RWPE1 (cell line): ENCODE data around the gene VEPH1.
"Not testable (repeated sequence)": the region's sequence is repeated elsewhere in the genome, so short reads cannot be mapped to it uniquely, and the experiment has no call there.

Source experiments
- CTCF ChIA-PET: fragments of 350-600 bp; sonication (Branson Sonifier 250); formaldehyde crosslinking; extraction: SDS; loops from one replicate; lab custom pipeline; 2021; lab: Yijun Ruan, JAX
- POLR2A ChIA-PET: fragments of 400-600 bp; formaldehyde crosslinking; extraction: SDS; loops from one replicate; lab custom pipeline; 2020; ENCODE audit warnings: antibody characterized with exemption; ENCODE audit not compliant: low non-redundant PET; lab: Yijun Ruan, JAX
- DNase-seq: peaks from one replicate; pipeline ENCODE4 v3.0.0; 2012; ENCODE audit warnings: low spot score
- H3K27ac ChIP-seq: fragments of 450-650 bp; 2 replicates; pipeline ENCODE4 v1.5.1; 2017
- CTCF ChIP-seq: fragments of 450-650 bp; conservative IDR thresholded peaks from 2 replicates; pipeline ENCODE4 v1.5.1; 2017; ENCODE audit warnings: low read depth, mild to moderate bottlenecking

Gene VEPH1

DNA sequence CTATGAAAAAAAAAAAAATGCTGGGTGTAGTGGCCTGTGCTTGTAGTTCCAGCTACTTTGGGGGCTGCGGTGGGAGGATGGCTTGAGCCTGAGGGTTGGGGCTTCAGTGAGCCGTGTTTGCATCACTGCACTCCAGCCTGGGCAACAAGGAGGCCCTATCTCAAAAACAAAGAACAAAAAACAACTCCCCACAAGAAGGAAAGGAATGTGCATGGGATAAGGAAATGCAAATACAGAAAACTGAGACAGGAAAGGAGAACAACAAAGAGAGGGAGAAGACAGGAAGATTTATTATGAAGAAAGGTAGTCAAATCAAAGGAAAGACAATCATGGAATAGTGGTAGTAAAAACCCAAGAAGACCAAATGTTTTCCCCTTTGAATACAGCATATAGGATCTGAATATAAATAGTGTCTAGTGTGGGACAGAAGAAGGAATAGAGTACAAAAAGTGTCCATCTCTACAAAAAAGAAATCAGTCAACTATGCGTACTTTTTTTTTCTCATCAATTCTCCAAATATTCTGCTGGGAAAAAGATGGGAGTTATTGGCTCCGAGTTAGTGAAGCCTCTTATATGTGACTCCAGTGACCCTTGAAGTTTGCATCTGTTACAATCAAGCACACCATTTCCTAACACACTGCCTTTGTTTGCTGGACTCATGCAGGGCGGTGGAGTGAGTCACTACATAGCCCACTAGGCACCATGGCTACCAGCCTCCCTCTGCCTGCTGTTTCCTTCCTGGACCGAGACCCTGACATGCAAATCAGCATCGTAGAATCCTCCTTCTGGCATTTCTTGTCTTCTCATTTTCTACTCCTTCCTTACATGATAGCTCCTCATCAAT lies 167.8 kb downstream of the VEPH1 start:
- CTCF ChIA-PET = interaction anchor here (0.5 kb wide), 1 partner anchor 12 kb away, joined by 4 read pairs; no protein-coding TSS in a partner anchor
- no peak for DNase-seq
- H3K27ac ChIP-seq = no peak overlapping the region

GRCh38 chr3:157333551-157333991 lies 169.6 kb downstream of the VEPH1 start:
- no peak for TF ChIP-seq CTCF
- DNase-seq = no peak
- ChIA-PET CTCF (no interaction called here), POLR2A (no interaction called here)
- H3K27ac ChIP-seq = no peak overlapping the region

More for the DNA sequence above, 167.8 kb downstream of the VEPH1 start:
- TF ChIP-seq CTCF = no peak
- POLR2A ChIA-PET = no interaction called here

- CTCF ChIA-PET = interaction anchor here (0.6 kb wide), 1 partner anchor 53 kb away, joined by 3 read pairs; no protein-coding TSS in a partner anchor
- DNase-seq = no peak
- H3K27ac ChIP-seq = no peak overlapping the region
These were observed 173.0 kb downstream of the VEPH1 start for GRCh38 chr3:157330206-157330605.

GRCh38 chr3:157329551-157329950 lies 173.7 kb downstream of the VEPH1 start:
- ChIA-PET POLR2A (no interaction called here), CTCF (interaction anchor here (0.6 kb wide), 2 partner anchors 350 to 819 kb away, joined by 3 read pairs; no protein-coding TSS in a partner anchor)
- TF ChIP-seq CTCF = no peak
- no peak overlapping the region for H3K27ac ChIP-seq
- no peak for DNase-seq

More at GRCh38 chr3:157330206-157330605, 173.0 kb downstream of the VEPH1 start:
- no peak for TF ChIP-seq CTCF
- POLR2A ChIA-PET = no interaction called here

- no peak for DNase-seq
- ChIA-PET CTCF (no interaction called here), POLR2A (no interaction called here)
- no peak for TF ChIP-seq CTCF
- H3K27ac ChIP-seq = no peak overlapping the region
These were observed 175.4 kb downstream of the VEPH1 start for GRCh38 chr3:157327837-157328236.

GRCh38 chr3:157327018-157327417 lies 176.2 kb downstream of the VEPH1 start:
- ChIA-PET POLR2A (no interaction called here), CTCF (no interaction called here)
- DNase-seq = no peak
- H3K27ac ChIP-seq = no peak overlapping the region
- no peak for TF ChIP-seq CTCF

- H3K27ac ChIP-seq, CTCF ChIA-PET, DNase-seq, POLR2A ChIA-PET: not testable (repeated sequence)
These were observed 178.3 kb downstream of the VEPH1 start for GRCh38 chr3:157324869-157325268.
